ENCODE measurements around the gene PPP1R37.

The PPP1R37 gene

DNA sequence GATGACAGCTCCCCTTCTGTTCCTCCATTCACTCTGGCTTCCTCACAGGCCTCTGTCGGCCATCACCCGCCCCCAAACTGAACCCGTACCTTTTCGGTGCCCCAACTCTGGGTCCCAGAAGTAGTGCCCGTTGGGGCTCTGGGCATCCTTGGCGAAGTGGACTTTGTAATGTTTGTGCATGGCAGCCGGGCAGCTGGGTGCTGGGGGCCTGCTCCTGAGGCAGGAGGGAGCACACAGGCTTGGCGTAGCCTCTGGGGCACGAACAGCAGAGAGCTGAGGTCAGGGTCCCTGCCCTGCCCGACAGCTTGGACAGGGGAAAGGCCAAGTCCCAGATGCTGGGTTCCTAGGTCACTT is 67.0 kb downstream of the PPP1R37 start:
- H2AFZ ChIP-seq (ENCODE audit: low read length): no peak overlapping the region
- H3K9me3 ChIP-seq (ENCODE audit: low read length): no peaks in the 10 kb centered on the region
- no peaks in the 10 kb centered on the region for H3K9me2 ChIP-seq (ENCODE audit: low read depth, low read length)
- no peak overlapping the region for H3K27ac ChIP-seq (ENCODE audit: low read depth, low read length, poor library complexity, severe bottlenecking)
- no peaks in the 10 kb centered on the region for H4K20me1 ChIP-seq (ENCODE audit: insufficient read depth, low read length)
- H3K4me2 ChIP-seq (ENCODE audit: low read length): no peak overlapping the region
- peaks cover 27% of the 10 kb centered on the region for H3K27me3 ChIP-seq (ENCODE audit: insufficient read depth, low read length)
- no peaks in the 10 kb centered on the region for H3K36me3 ChIP-seq (ENCODE audit: insufficient read depth, low read length)
- no peaks in the 10 kb centered on the region for H3F3A ChIP-seq (ENCODE audit: insufficient read depth, low read length)
- TF ChIP-seq, protein P1, sequence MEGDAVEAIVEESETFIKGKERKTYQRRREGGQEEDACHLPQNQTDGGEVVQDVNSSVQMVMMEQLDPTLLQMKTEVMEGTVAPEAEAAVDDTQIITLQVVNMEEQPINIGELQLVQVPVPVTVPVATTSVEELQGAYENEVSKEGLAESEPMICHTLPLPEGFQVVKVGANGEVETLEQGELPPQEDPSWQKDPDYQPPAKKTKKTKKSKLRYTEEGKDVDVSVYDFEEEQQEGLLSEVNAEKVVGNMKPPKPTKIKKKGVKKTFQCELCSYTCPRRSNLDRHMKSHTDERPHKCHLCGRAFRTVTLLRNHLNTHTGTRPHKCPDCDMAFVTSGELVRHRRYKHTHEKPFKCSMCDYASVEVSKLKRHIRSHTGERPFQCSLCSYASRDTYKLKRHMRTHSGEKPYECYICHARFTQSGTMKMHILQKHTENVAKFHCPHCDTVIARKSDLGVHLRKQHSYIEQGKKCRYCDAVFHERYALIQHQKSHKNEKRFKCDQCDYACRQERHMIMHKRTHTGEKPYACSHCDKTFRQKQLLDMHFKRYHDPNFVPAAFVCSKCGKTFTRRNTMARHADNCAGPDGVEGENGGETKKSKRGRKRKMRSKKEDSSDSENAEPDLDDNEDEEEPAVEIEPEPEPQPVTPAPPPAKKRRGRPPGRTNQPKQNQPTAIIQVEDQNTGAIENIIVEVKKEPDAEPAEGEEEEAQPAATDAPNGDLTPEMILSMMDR (IDR thresholded peaks at IDR 0.05; ENCODE audit: low read length): no peak
- TF ChIP-seq EZH2 (IDR thresholded peaks at IDR 0.05; ENCODE audit: borderline replicate concordance, low read length): no peak
- no peak overlapping the region for H3K4me3 ChIP-seq (ENCODE audit: low read depth, low read length, poor library complexity, severe bottlenecking)
- H3K9ac ChIP-seq (ENCODE audit: low read length): no peak overlapping the region
- H3K79me2 ChIP-seq (ENCODE audit: insufficient read depth, low read length): no peaks in the 10 kb centered on the region
- H3K4me1 ChIP-seq (ENCODE audit: insufficient read depth, low read length, severe bottlenecking): no peaks in the 10 kb centered on the region

DNA sequence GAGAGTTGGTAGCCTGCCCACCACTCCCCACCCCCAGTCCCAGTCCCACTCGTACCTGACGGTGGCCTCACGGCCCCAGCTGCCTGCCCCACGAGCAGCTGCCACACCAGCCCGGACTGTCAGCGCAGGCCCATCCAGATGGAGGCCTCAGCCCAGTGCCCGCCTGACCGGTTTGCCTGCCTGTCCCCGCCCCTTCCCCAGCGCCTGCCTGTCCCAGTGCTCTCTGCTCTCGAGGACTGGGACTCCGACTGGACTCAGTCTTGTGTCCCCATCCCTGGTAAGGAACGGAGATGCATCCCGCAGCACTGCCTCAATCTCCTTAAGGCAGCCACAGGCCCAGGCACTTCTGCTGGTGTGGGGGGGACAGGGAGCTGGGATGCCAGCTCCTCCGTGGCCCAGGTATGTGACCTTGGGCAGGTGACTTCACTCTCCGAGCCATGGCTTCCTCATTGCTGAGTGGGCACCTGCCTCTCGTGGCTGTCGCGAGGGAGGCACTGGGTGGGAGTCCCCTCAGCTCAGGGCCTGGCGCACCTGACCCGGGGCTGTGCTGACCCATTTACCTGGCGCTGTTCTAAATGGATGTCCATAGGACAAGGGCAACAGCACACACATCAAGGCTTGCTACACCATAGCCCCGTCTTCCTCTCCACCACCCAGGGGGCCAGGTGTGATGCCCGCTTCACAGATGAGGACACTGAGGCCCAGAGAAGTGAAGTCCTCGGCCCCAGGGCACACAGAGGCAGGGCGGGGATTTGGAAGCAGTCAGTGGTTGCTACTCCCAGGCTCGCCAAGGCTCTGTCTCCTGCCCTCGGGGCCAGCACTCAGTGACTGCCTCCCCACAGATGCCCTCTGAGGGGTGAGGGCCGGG is 68.1 kb downstream of the PPP1R37 start, which contains the start of gene NKPD1:
TSS of gene NKPD1 (minus strand) at position 113 of the 868 bp plus-strand sequence. CDS start 832 bp downstream, outside the sequence.
- H3K9me3 ChIP-seq (ENCODE audit: low read length): no peaks in the 10 kb centered on the region
- no peaks in the 10 kb centered on the region for H3K4me1 ChIP-seq (ENCODE audit: insufficient read depth, low read length, severe bottlenecking)
- no peak within 1 kb of the TSS for H2AFZ ChIP-seq (ENCODE audit: low read length)
- H3K4me3 ChIP-seq (ENCODE audit: low read depth, low read length, poor library complexity, severe bottlenecking): no peak within 1 kb of the TSS
- H3K4me2 ChIP-seq (ENCODE audit: low read length): no peak within 1 kb of the TSS
- no peak within 1 kb of the TSS for H3K27ac ChIP-seq (ENCODE audit: low read depth, low read length, poor library complexity, severe bottlenecking)
- no peak within 1 kb of the TSS for H3K9ac ChIP-seq (ENCODE audit: low read length)
- no peaks in the 10 kb centered on the region for H3F3A ChIP-seq (ENCODE audit: insufficient read depth, low read length)
- H3K36me3 ChIP-seq (ENCODE audit: insufficient read depth, low read length): no peaks in the 10 kb centered on the region
- H3K79me2 ChIP-seq (ENCODE audit: insufficient read depth, low read length): no peaks in the 10 kb centered on the region
- TF ChIP-seq, protein P1 (IDR thresholded peaks at IDR 0.05; ENCODE audit: low read length): no peak
- TF ChIP-seq EZH2 (IDR thresholded peaks at IDR 0.05; ENCODE audit: borderline replicate concordance, low read length): no peak
- H3K9me2 ChIP-seq (ENCODE audit: low read depth, low read length): no peaks in the 10 kb centered on the region
- H4K20me1 ChIP-seq (ENCODE audit: insufficient read depth, low read length): no peaks in the 10 kb centered on the region
- H3K27me3 ChIP-seq (ENCODE audit: insufficient read depth, low read length): peaks cover 27% of the 10 kb centered on the region

DNA sequence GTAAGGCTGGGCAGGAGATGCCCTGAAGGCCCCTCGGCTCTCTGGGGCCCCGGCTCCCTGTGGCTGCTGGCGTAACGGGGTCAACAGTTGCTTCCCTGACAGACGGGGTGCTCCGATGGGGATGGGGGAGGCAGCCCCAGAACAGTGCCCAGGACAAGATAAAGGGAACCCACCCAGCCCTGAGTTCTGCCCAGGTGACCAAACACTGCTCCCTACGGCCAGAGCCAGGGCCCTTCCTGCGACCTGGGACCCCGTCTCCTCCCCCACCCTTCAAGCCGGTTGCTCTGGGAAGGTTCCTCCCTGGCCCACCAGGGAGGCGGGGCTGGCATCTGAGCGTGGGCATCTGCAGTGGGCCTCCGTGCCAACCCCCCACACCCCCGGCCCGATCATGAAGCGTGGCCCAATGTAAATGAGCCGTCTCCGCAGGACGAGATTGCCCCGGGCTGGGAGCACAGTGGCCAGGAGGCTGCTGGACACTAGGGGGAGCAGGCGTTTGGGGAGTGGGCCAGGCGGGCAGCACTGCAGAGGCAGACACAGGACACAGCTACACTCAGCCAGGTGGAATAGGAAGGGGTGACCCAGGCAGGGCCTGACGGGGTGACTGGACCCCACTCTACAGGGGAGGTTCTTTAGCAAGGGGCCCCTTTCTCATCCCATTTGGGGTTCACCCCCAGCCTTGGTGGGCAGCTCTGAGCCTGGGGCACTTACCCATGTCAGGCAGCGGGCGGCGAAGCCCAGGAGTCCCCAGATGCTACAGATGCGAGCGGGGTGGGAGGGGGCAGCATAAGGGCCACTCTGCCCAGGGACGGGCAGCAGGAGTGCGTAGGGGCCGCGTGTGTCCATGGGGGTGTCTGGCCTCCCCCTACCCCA is 69.0 kb downstream of the PPP1R37 start:
- Histone ChIP-seq H3K9me3 (ENCODE audit: low read length) (no peaks in the 10 kb centered on the region), H3K4me1 (ENCODE audit: insufficient read depth, low read length, severe bottlenecking) (no peaks in the 10 kb centered on the region), H4K20me1 (ENCODE audit: insufficient read depth, low read length) (no peaks in the 10 kb centered on the region), H3F3A (ENCODE audit: insufficient read depth, low read length) (no peaks in the 10 kb centered on the region), H3K9me2 (ENCODE audit: low read depth, low read length) (no peaks in the 10 kb centered on the region), H3K9ac (ENCODE audit: low read length) (no peak overlapping the region), H3K27me3 (ENCODE audit: insufficient read depth, low read length) (peaks cover 27% of the 10 kb centered on the region), H3K4me3 (ENCODE audit: low read depth, low read length, poor library complexity, severe bottlenecking) (no peak overlapping the region), H3K36me3 (ENCODE audit: insufficient read depth, low read length) (no peaks in the 10 kb centered on the region), H3K79me2 (ENCODE audit: insufficient read depth, low read length) (no peaks in the 10 kb centered on the region), H2AFZ (ENCODE audit: low read length) (no peak overlapping the region), H3K27ac (ENCODE audit: low read depth, low read length, poor library complexity, severe bottlenecking) (no peak overlapping the region), H3K4me2 (ENCODE audit: low read length) (no peak overlapping the region)
- no peak for TF ChIP-seq EZH2 (IDR thresholded peaks at IDR 0.05; ENCODE audit: borderline replicate concordance, low read length)
- TF ChIP-seq, protein P1 (IDR thresholded peaks at IDR 0.05; ENCODE audit: low read length): peak; percentile 18; the same call in 1 of the 2 replicates

Measured in OCI-LY1 (cell line).